Trophoblast cell (in vitro differentiated cells and primary cell): ENCODE measurements around the gene OPCML.

Experiments
- DNase-seq, 2 donors: peaks; one replicate each; pipeline ENCODE4 v3.0.0-alpha.2; 2016
- H2AFZ ChIP-seq: 2 replicates; pipeline ENCODE4 v1.6.1; 2013; ENCODE audit warnings: low read length, moderate library complexity, mild to moderate bottlenecking; ENCODE audit not compliant: insufficient read depth, poor library complexity
- H2AK5ac ChIP-seq: 2 replicates; pipeline ENCODE4 v1.6.1; 2013; ENCODE audit warnings: mild to moderate bottlenecking, low read length
- H2BK120ac ChIP-seq: 2 replicates; pipeline ENCODE4 v1.6.1; 2013; ENCODE audit warnings: low read length, mild to moderate bottlenecking, moderate library complexity; ENCODE audit not compliant: insufficient read depth, poor library complexity
- H2BK12ac ChIP-seq: 2 replicates; pipeline ENCODE4 v1.6.1; 2013; ENCODE audit warnings: mild to moderate bottlenecking, low read length, moderate library complexity
- H2BK5ac ChIP-seq: 2 replicates; pipeline ENCODE4 v1.6.1; 2013; ENCODE audit warnings: low read length, low read depth, moderate library complexity, mild to moderate bottlenecking; ENCODE audit not compliant: poor library complexity
- H3K14ac ChIP-seq: 2 replicates; pipeline ENCODE4 v1.6.1; 2013; ENCODE audit warnings: mild to moderate bottlenecking, low read length
- H3K18ac ChIP-seq: 2 replicates; pipeline ENCODE4 v1.6.1; 2013; ENCODE audit warnings: mild to moderate bottlenecking, low read length
- H3K23ac ChIP-seq: 2 replicates; pipeline ENCODE4 v1.6.1; 2013; ENCODE audit warnings: low read length
- H3K27ac ChIP-seq: 2 replicates; pipeline ENCODE4 v1.5.1; 2013; ENCODE audit warnings: low read depth, mild to moderate bottlenecking, inconsistent platforms, low read length, moderate library complexity
- H3K27me3 ChIP-seq: 2 replicates; pipeline ENCODE4 v1.6.1; 2013; ENCODE audit warnings: inconsistent platforms, mild to moderate bottlenecking, low read length, moderate library complexity; ENCODE audit not compliant: insufficient read depth
- H3K36me3 ChIP-seq, 2 experiments: 1 replicate in 1 of 2; 2 replicates in 1 of 2; pipeline ENCODE4 v1.6.1; 2013; ENCODE audit warnings: low read length in 2 of 2, mild to moderate bottlenecking in 2 of 2, moderate library complexity in 1 of 2; ENCODE audit not compliant: insufficient read depth in 2 of 2, control insufficient read depth in 1 of 2
- H3K4ac ChIP-seq: 2 replicates; pipeline ENCODE4 v1.6.1; 2013; ENCODE audit warnings: low read depth, mild to moderate bottlenecking, low read length, moderate library complexity
- H3K4me1 ChIP-seq, 2 experiments: 1 replicate in 1 of 2; 2 replicates in 1 of 2; pipeline ENCODE4 v1.6.1; 2013; ENCODE audit warnings: low read length in 2 of 2, mild to moderate bottlenecking in 2 of 2, moderate library complexity in 1 of 2; ENCODE audit not compliant: insufficient read depth in 2 of 2, control insufficient read depth in 1 of 2
- H3K4me2 ChIP-seq: 2 replicates; pipeline ENCODE4 v1.6.1; 2013; ENCODE audit warnings: inconsistent platforms, mild to moderate bottlenecking, low read length, moderate library complexity
- H3K4me3 ChIP-seq: 2 replicates; pipeline ENCODE4 v1.5.1; 2013; ENCODE audit warnings: mild to moderate bottlenecking, low read depth, low read length, inconsistent platforms
- H3K79me1 ChIP-seq: one replicate; pipeline ENCODE4 v1.6.1; 2013; ENCODE audit warnings: low read length
- H3K79me2 ChIP-seq: 2 replicates; pipeline ENCODE4 v1.6.1; 2013; ENCODE audit warnings: low read length, mild to moderate bottlenecking; ENCODE audit not compliant: control insufficient read depth, insufficient read depth, poor library complexity
- H3K9ac ChIP-seq: 2 replicates; pipeline ENCODE4 v1.6.1; 2013; ENCODE audit warnings: mild to moderate bottlenecking, low read length
- H3K9me3 ChIP-seq: 2 replicates; pipeline ENCODE4 v1.6.1; 2013; ENCODE audit warnings: low read depth, mild to moderate bottlenecking, control low read depth, inconsistent platforms, low read length; ENCODE audit not compliant: insufficient read depth
- H4K12ac ChIP-seq: 2 replicates; pipeline ENCODE4 v1.6.1; 2013; ENCODE audit warnings: low read depth, mild to moderate bottlenecking, low read length, moderate library complexity
- H4K8ac ChIP-seq: 2 replicates; pipeline ENCODE4 v1.6.1; 2013; ENCODE audit warnings: low read depth, mild to moderate bottlenecking, low read length, moderate library complexity
- H4K91ac ChIP-seq: one replicate; pipeline ENCODE4 v1.6.1; 2013; ENCODE audit warnings: low read depth, mild to moderate bottlenecking, low read length, moderate library complexity
- WGBS: extraction: QIAGEN DNeasy Blood & Tissue Kit; methylation state at CpG from one replicate; pipeline ENCODE4 v1.1.7; 2013; ENCODE audit warnings: missing lambda C conversion rate; ENCODE audit not compliant: insufficient read length, insufficient coverage; ENCODE audit errors: extremely low coverage; 5-methylcytosine and 5-hydroxymethylcytosine counted together

The OPCML gene

DNA sequence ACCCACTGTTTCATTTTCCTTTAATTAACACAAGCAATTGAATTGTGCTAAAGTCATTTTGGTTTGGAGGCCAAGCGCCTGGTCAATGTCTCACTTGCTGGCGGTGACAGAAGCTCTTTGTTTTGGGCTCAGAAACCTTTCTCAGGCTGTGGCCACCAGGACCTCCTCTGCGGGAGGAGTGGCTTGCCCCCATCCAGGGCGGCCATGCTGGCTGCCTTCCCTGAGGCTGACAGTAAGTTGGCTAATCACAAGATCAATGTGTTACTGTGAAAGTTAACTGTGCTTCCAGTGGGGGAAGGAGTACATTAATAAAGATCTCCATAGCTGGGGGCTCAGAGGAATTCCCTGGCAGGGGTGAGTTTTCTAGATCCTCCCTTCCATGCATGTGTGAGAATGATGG lies 1087.4 kb downstream of the OPCML start:
- WGBS, result no CpG with 5 or more reads among the region's 4 CpGs
- no peak overlapping the region for H2BK120ac ChIP-seq
- H3K4me3 ChIP-seq, result no peak overlapping the region

DNA sequence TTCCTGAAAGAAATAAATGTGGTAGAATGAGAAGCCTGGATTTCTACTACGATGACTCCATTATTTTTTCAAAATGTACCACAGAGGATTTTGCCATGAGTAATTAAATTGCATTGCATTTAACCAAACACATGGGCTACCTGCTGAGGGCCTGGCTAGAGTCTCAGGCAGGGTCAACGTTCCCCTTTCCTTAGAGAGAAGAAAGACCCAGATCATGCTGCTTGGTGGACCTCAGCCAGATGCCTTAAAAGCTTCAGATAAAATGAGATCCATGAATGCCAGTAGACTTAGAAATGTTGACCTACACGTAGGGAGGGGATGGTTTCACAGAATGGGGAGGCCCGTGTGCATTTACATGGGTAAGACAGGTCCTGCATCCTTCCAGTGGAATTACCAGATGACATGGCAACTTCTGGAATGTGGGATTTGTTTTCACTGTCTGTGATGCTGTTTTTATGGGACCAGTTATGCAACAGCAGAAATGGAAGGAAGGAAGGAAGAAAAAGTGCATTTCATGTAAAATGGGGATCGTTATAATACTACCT lies 1092.5 kb downstream of the OPCML start:
- no peak overlapping the region for H3K9ac ChIP-seq
- H3K4ac ChIP-seq, result no peak overlapping the region
- DNase-seq, result no peak
- no peak overlapping the region for H2BK12ac ChIP-seq
- H4K91ac ChIP-seq, result no peak overlapping the region
- H2BK120ac ChIP-seq, result no peak overlapping the region
- H3K4me3 ChIP-seq, result no peak overlapping the region
- WGBS, result no CpG with 5 or more reads among the region's 5 CpGs
- H3K14ac ChIP-seq, result no peak overlapping the region
- no peak overlapping the region for H3K18ac ChIP-seq
- no peaks in the 10 kb centered on the region for H3K36me3 ChIP-seq
- H3K23ac ChIP-seq, result no peak overlapping the region
- no peaks in the 10 kb centered on the region for H3K79me2 ChIP-seq
- H3K27ac ChIP-seq, result no peak overlapping the region
- no peaks in the 10 kb centered on the region for H3K4me1 ChIP-seq
- no peak overlapping the region for H2AK5ac ChIP-seq
- no peak overlapping the region for H4K8ac ChIP-seq
- H3K79me1 ChIP-seq, result no peaks in the 10 kb centered on the region
- no peak overlapping the region for H3K4me2 ChIP-seq
- H2BK5ac ChIP-seq, result no peak overlapping the region
- H3K27me3 ChIP-seq, result no peaks in the 10 kb centered on the region
- H2AFZ ChIP-seq, result no peak overlapping the region
- no peak overlapping the region for H4K12ac ChIP-seq
- H3K9me3 ChIP-seq, result peaks cover 5% of the 10 kb centered on the region

More for the DNA sequence above, 1087.4 kb downstream of the OPCML start:
- H3K27me3 ChIP-seq, result no peaks in the 10 kb centered on the region
- H3K23ac ChIP-seq, result no peak overlapping the region
- no peak overlapping the region for H3K14ac ChIP-seq
- H3K27ac ChIP-seq, result no peak overlapping the region
- peaks cover 2% of the 10 kb centered on the region for H3K9me3 ChIP-seq
- H3K4me2 ChIP-seq, result no peak overlapping the region
- no peak overlapping the region for H3K18ac ChIP-seq
- no peak overlapping the region for H4K12ac ChIP-seq
- no peak overlapping the region for H2AFZ ChIP-seq
- no peaks in the 10 kb centered on the region for H3K79me1 ChIP-seq
- H3K4me1 ChIP-seq, result no peaks in the 10 kb centered on the region
- H2AK5ac ChIP-seq, result no peak overlapping the region
- H4K91ac ChIP-seq, result no peak overlapping the region
- no peak overlapping the region for H2BK5ac ChIP-seq
- no peak overlapping the region for H2BK12ac ChIP-seq
- no peaks in the 10 kb centered on the region for H3K36me3 ChIP-seq
- no peak overlapping the region for H3K9ac ChIP-seq
- DNase-seq, result no peak
- no peaks in the 10 kb centered on the region for H3K79me2 ChIP-seq
- no peak overlapping the region for H4K8ac ChIP-seq
- no peak overlapping the region for H3K4ac ChIP-seq

DNA sequence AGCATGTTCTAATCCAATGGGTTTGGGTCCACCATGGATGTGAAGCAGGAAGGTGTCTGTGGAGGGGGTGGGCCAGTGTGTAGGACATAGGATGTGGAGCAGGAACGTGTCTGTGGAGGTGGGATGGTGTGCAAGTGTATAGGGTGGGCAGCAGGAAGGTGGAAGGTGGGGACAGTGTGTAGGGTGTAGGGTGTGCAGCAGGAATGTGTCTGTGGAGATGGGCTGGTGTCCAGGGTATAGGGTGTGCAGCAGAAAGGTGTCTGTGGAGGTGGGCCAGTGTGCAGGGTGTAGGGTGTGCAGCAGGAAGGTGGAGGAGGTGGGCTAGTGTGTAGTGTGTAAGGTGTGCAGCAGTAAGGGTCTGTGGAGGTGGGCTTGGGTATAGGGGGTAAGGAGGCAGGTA lies 1093.9 kb downstream of the OPCML start:
- no peak for DNase-seq
- Histone ChIP-seq H2AFZ (no peak overlapping the region), H3K4me2 (no peak overlapping the region), H3K79me1 (no peaks in the 10 kb centered on the region), H3K4me1 (no peaks in the 10 kb centered on the region), H3K14ac (no peak overlapping the region), H3K4ac (no peak overlapping the region), H3K18ac (no peak overlapping the region), H4K8ac (no peak overlapping the region), H2BK120ac (no peak overlapping the region), H2BK5ac (no peak overlapping the region), H3K27me3 (no peaks in the 10 kb centered on the region), H3K79me2 (no peaks in the 10 kb centered on the region), H2AK5ac (no peak overlapping the region), H3K27ac (no peak overlapping the region), H3K23ac (peak overlapping the region; percentile 82), H3K9me3 (peaks cover 5% of the 10 kb centered on the region), H3K9ac (no peak overlapping the region), H3K4me3 (peak overlapping the region; percentile 30), H2BK12ac (no peak overlapping the region), H4K91ac (no peak overlapping the region), H3K36me3 (no peaks in the 10 kb centered on the region), H4K12ac (no peak overlapping the region)
- WGBS, result no CpG with 5 or more reads among the region's 1 CpG

DNA sequence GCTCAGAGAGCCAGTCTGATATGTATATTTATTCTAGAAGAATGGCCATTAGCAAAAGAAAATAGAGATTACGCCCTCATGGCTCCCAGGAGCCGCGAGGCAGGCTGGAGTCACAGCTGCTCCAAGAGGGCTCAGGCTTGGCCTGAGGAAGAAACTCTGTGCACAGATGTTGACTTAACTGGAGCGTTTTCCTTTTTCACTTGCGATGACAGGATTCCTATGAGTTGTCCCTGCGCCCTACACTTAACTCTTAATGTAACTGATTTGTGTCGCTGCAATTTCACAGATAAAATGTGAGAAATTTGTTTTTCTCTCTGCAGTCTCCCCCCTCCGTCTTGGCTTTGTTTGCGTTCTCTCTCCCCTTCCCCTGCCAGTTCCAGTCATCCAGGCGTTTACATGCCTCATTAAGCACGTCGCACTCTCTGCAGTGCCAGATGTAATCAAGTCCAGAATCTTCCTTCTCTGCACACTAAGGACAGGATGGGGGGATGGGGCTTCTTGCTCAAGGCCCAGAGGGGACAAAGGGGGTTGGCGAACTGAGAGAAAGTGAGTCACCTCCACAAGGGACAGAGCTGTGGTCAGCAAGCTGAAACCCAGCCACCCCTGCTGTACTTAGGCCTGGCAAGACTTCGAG lies 1101.8 kb downstream of the OPCML start:
- H2BK12ac ChIP-seq, result no peak overlapping the region
- no peaks in the 10 kb centered on the region for H3K4me1 ChIP-seq
- DNase-seq, result no peak
- H3K9me3 ChIP-seq, result no peaks in the 10 kb centered on the region
- no peak overlapping the region for H2AK5ac ChIP-seq
- H3K4ac ChIP-seq, result no peak overlapping the region
- H3K27me3 ChIP-seq, result no peaks in the 10 kb centered on the region
- H3K4me2 ChIP-seq, result no peak overlapping the region
- no peak overlapping the region for H2BK5ac ChIP-seq
- no peak overlapping the region for H4K91ac ChIP-seq
- H3K27ac ChIP-seq, result no peak overlapping the region
- no peaks in the 10 kb centered on the region for H3K36me3 ChIP-seq
- H3K14ac ChIP-seq, result no peak overlapping the region
- H4K12ac ChIP-seq, result no peak overlapping the region
- H3K79me2 ChIP-seq, result no peaks in the 10 kb centered on the region
- no peak overlapping the region for H3K23ac ChIP-seq
- no peak overlapping the region for H3K9ac ChIP-seq
- H3K4me3 ChIP-seq, result no peak overlapping the region
- WGBS, result no CpG with 5 or more reads among the region's 14 CpGs
- no peak overlapping the region for H2BK120ac ChIP-seq
- no peaks in the 10 kb centered on the region for H3K79me1 ChIP-seq
- no peak overlapping the region for H2AFZ ChIP-seq
- no peak overlapping the region for H3K18ac ChIP-seq
- H4K8ac ChIP-seq, result no peak overlapping the region
